GM11168 (cell line): ENCODE data around the gene MAP2K2.

Experiments used
- in situ Hi-C: fragments of 300-500 bp; cut with MboI; formaldehyde crosslinking; loops from one replicate; pipeline ENCODE4 v1.12.0; 2022; ENCODE audit warnings: low sequenced_read_pairs; ENCODE audit not compliant: unreplicated experiment

MAP2K2 gene

DNA sequence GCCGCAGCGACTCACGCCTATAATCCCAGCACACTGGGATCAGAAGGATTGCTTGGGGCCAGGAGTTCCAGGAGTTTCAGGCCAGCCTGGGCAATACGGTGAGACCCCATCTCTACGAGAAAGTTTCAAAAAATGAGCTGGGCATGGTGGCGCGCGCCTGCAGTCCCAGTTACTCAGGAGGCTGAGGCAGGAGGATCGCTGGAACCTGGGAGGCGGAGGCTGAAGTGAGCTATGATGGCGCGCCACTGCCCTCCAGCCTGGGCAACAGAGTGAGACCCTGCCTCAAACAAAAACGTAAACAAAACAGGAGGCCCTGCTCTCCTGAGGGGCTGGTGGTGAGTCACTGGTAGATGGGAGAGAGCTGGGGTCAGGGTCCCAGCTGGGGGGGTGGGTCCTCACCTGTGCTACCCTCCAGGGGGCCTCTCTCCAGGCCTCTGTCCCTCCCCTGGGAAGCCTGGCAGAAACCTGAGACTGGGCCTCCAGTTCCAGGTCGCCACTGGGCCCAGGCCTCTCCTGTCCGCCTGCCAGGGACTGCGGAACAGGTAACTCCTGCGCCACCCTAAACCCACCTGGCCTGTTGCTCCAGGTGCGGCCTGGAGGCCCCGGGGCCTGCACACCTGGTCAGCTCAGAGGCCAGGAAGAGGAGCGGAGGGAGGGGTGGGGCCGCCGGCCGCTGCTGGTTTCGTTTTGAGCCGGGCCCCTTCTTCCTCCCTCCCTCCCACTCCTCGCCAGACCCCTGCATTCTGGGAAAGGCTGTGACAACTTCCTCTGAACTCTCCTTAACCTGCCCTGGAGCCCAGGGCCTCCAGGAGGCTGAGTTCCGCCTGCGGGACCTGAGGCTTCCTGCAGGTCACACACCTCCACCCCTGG is 40.0 kb downstream of the MAP2K2 start:
- in situ Hi-C loops = no loop called here

DNA sequence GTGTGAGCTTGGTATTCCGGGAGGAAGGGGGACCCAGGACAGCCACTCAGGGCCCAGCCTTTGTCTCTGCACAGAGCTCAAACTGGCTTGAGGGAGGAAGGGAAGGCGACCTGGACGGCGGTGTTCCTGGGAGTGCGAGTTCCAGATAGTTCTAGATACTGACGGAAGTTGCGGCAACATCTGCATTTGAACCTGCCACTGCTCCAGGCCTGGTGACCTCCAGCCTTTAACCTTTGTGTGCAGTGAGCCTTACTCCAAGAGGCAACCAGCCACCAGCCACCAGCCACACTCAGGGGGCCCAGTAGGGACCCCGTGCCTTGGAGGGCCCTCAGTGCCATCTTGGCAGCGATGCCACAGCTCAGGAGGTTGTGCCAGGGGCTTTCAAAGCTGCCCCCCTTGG is 41.8 kb downstream of the MAP2K2 start:
- in situ Hi-C loops = no loop called here

- in situ Hi-C loops = no loop called here
Measured at GRCh38 chr19:4081441-4082129, 42.3 kb downstream of the MAP2K2 start.

DNA sequence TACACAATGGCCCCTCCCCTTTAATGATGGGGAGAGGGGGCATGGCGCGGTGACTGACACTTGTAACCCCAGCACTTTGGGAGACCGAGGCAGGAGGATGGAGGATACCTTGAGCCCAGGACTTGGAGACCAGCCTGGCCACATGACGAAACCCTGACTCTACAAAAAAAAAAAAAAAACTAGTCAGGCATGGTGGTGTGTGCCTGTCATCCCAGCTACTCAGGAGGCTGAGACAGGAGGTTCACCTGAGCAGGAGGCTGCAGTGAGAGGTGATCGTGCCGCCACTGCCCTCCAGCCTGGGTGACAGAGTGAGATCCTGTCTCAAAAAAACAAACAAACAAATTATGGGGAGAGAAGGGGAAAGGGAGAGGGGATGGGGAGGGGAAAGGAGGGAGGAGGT is 43.4 kb downstream of the MAP2K2 start:
- in situ Hi-C loops = no loop called here

- in situ Hi-C loops = no loop called here
Measured at GRCh38 chr19:4077800-4078684, 45.9 kb downstream of the MAP2K2 start.

DNA sequence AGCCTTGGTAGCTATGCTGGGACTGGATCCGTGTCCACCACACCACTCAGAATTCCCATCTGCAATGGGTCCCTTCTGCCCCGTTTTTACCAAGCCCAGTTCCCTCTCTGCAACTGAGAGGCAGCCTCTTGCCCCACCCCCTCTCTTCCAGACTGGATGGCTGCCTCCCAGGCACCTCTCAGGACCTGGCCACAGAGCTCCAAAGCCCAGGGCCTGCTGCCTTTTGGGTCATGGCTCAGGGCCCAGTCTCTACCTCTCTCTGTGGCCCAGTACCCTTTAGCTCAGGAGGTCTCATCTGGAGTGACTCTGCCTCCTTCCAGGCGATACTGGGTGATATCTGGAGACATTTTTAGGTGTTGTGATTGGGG is 46.9 kb downstream of the MAP2K2 start:
- in situ Hi-C loops = no loop called here

- in situ Hi-C loops = no loop called here
Measured at GRCh38 chr19:4075373-4075772, 48.5 kb downstream of the MAP2K2 start.

GRCh38 chr19:4071610-4072009 is 52.3 kb downstream of the MAP2K2 start:
- in situ Hi-C loops = no loop called here

- in situ Hi-C loops = no loop called here
Measured at GRCh38 chr19:4069331-4069959, 54.5 kb downstream of the MAP2K2 start.

DNA sequence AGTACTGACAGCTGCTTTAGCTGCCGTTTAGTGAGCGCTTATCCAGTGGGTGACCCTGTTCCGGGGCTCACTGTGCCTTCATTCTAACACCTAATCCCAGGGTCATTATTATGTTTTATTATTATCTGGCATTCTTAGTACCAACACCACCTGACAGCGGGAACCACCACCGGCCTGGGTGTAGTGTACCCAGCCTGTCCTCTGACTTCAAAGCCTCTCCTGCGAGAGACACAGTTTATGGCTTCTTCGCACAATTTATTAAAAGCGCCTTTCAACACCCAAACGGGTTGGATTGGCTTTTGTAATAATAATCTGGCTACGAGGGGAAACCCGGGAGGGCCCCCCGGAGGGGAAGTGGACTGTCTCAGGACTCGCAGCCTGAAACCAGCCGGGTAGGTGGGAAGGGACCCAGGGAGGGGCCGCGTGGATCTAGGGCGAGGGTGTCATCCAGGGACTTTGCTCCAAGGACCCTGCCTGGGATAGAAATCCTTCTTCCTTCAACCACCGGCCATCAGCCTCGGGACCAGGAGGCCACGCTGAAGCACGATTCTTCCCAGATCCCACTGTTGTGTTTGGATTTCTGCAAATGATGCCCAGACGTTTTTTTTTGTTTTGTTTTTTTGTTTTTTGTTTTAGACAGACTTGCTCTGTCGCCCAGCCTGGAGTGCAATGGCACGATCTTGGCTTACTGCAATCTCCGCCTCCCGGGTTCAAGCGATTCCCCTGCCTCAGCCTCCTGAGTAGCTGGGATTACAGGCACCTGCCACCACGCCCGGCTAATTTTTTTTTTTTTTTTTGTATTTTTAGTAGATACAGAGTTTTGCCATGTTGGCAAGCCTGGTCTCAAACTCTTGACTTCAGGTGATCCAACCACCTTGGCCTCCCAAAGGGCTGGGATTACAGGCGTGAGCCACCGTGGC is 55.6 kb downstream of the MAP2K2 start:
- in situ Hi-C loops = no loop called here

GRCh38 chr19:4067396-4068046 is 56.4 kb downstream of the MAP2K2 start:
- in situ Hi-C loops = no loop called here

- in situ Hi-C loops = no loop called here
Measured at GRCh38 chr19:4066682-4067395, 57.1 kb downstream of the MAP2K2 start, which contains the start of gene ZBTB7A. Gene ZBTB7A (minus strand): TSS chr19:4066899. CDS start chr19:4055232, 11,667 bp downstream.

DNA sequence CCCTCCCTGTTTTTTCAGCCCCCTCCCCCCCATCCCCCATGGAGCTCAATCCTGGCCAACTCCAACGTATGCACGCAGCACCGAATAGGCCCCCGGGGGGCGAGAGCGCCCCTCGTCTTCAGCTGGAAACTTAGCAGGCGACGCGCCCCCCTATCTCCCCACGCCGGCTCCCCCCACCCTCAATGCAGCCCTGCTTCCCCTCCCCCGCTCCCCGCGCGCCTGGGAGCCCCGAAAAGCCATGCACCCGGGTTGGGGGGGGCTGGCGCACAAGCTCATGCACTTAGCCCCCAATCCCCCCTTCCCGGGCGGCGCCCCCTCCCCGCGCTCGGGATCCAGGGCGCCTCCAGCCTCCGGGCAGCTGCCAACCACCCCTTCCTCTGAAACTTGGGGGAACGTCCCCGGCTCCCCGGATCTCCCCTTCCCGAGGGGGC is 57.7 kb downstream of the MAP2K2 start:
- in situ Hi-C loops = no loop called here

GRCh38 chr19:4065430-4066175 is 58.3 kb downstream of the MAP2K2 start:
- in situ Hi-C loops = no loop called here

DNA sequence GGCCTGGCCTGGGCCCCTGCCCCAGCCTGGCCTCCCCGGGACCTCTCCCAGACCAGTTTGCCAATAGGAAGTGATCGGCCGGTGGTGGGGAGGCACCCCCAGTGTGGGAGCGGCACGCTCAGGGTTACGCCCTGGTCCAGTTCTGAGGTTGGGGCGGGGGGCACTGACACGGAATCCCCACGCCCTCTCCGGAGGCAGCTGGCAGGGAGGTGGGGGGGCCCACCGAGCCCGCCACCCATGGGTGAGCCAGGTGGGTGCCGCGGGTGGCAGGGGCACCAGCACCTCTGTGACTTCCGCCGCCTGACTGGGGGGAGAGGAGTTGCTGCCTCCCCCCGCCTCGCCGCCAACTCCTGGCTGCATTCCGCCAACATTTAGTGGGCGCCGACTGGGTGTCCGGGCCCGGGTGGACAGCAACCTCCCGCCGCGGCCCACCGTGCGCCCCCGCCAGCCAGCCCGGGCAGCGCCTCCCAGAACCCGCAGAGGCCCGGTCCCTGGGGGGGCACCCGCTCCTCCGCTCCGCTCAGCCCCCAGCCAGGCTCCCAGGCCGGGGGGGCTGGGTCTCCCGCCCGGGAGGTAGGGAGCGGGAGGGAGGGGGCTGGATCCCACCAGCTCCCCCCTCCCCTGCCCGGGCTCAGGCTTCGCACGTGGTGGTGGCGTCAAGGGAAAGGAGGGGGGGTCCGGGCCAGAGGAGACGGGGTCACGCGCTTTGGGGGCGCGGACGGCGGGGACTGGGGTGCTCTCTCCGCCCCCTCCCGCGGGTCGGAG is 59.2 kb downstream of the MAP2K2 start:
- in situ Hi-C loops = no loop called here

- in situ Hi-C loops = no loop called here
Measured at GRCh38 chr19:4064149-4064495, 59.8 kb downstream of the MAP2K2 start.
